Epithelial cell of proximal tubule (primary cell): ENCODE results near the gene MAPK6. TPM values are rescaled to one million over a fixed set of nuclear protein-coding genes. Genes with fewer than 3 reads are reported as not detected.
"Not testable (repeated sequence)": the region's sequence is repeated elsewhere in the genome, so short reads cannot be mapped to it uniquely, and the experiment has no call there.

Source experiments
- DNase-seq: peaks from one replicate; pipeline ENCODE4 v3.0.0-alpha.2; 2011; ENCODE audit warnings: low read depth
- H3K4me3 ChIP-seq: 2 replicates; pipeline ENCODE4 v1.5.1; 2011; ENCODE audit warnings: low read depth, mild to moderate bottlenecking, low read length
- total RNA-seq: library from RNA; depleted of rRNA; stranded (reverse); fragments of >200 nt; gene quantifications from 2 replicates; pipeline ENCODE4 v1.2.3, GENCODE V29; 2015
- TF ChIP-seq, protein P1 (sequence below): conservative IDR thresholded peaks from 2 replicates; pipeline ENCODE4 v1.5.1; 2012; ENCODE audit warnings: low read depth, mild to moderate bottlenecking, low read length

MAPK6 gene
- total RNA-seq, 1 donor from 2014 or later: 32.6 TPM

DNA sequence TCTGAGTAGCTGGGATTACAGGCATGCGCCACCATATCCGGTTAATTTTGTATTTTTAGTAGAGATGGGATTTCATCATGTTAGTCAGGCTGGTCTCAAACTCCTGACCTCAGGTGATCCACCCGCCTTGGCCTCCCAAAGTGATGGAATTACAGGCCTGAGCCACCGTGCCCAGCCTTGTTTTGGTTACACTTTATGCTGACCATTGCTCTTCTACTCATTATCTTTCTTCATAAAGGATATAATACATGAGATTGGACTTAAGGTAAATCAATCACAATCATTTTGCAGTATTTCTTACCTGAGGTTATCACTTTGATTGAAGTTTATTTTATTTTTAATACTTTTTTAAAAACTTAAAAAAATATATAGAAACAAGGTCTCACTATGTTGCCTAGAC lies 45.2 kb upstream of the MAPK6 start:
- TF ChIP-seq, protein P1, sequence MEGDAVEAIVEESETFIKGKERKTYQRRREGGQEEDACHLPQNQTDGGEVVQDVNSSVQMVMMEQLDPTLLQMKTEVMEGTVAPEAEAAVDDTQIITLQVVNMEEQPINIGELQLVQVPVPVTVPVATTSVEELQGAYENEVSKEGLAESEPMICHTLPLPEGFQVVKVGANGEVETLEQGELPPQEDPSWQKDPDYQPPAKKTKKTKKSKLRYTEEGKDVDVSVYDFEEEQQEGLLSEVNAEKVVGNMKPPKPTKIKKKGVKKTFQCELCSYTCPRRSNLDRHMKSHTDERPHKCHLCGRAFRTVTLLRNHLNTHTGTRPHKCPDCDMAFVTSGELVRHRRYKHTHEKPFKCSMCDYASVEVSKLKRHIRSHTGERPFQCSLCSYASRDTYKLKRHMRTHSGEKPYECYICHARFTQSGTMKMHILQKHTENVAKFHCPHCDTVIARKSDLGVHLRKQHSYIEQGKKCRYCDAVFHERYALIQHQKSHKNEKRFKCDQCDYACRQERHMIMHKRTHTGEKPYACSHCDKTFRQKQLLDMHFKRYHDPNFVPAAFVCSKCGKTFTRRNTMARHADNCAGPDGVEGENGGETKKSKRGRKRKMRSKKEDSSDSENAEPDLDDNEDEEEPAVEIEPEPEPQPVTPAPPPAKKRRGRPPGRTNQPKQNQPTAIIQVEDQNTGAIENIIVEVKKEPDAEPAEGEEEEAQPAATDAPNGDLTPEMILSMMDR: no peak
- H3K4me3 ChIP-seq: no peak overlapping the region
- DNase-seq: no peak

DNA sequence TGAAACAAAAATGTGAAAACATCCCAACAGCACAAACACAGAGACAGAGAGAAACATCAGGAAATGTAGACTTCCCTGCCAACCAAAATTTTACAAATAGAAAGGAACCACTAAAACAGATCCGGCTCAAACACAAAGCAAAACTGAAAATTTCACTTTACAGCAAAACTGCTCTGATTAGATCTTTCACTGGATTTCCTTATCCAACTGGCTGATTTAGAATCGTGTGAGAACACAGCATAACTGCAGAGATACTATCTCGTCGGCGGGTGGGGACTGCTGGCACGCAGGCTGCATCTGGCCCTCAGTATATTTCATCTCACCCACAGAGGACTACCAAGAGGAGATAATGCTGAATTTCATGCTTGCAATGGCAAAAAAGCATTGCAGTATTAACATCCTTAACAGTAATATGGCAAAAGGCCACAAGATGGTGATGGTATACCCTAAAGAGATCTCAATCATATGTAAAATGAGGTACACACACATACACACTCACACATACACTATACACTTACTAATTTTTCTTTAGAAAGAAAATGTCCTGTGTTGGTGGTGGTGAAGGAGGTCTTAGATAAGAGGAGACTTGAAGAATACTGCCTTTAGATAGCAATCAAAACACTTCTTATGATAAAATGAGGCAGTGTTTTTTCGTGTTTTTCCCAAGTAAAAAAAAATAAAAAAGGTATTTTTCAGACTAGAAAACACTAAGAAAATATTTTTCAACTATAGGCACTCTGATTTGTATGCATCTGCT lies 36.8 kb upstream of the MAPK6 start:
- TF ChIP-seq, protein P1: peak; percentile 62
- H3K4me3 ChIP-seq: peak overlapping the region; percentile 33
- no peak for DNase-seq

DNA sequence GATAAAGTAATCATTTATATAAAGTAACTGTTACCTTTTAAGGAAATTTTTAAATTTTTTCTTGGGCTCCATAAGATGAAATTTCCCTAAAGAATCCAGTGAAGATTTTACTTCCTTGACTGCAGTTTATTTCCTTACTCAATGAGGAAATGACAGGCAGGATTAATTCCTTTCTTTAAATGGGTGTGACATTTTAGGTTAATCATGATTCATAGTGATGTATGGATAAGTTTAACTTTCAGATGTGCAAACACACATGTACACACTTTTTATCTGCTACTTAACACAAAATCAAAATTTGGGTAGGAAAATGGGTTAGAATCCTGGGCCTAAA lies 36.3 kb upstream of the MAPK6 start:
- H3K4me3 ChIP-seq: no peak overlapping the region
- TF ChIP-seq, protein P1: no peak
- no peak for DNase-seq

GRCh38 chr15:51991141-51991540 lies 27.9 kb upstream of the MAPK6 start:
- DNase-seq: no peak
- TF ChIP-seq, protein P1: no peak
- H3K4me3 ChIP-seq: no peak overlapping the region

DNA sequence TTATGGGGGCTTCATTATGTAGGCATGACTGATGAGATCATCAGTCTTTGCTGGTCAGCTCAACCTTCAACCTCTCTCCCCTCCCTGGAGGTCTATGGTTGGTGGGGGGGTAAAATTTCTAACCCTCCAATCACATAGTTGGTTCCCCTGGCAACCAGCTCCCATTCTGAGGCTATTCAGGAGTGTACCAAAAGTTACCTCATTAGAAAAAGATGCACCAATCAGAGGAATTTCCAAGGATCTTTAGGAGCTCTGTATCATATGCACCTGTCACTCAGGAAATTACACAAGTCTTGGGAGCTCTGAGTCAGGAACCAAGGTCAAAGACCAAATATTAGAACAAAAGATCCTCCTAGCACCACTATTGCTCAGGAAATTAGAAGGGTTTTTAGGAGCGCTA lies 26.1 kb upstream of the MAPK6 start:
- TF ChIP-seq, protein P1: no peak
- no peak overlapping the region for H3K4me3 ChIP-seq
- no peak for DNase-seq

DNA sequence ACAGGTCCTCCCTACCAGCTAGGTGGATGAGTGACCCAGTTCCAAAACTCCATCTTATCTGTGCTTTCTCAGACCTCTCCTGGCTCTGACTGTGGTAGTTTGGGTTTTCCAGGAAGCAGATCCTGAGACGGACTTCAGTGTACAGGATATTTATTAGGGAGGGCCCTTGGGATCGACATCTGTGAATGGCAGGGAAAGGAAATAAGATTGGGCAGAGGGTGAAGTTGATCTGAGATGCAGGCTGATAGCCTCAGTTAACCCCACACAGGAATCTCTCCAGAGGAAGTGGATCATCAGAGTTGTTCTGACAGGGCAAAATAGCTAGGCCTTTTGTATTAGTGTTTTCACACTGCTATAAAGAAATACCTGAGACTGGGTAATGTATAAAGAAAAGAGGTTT lies 16.7 kb upstream of the MAPK6 start:
- DNase-seq: no peak
- no peak overlapping the region for H3K4me3 ChIP-seq
- TF ChIP-seq, protein P1: no peak

DNA sequence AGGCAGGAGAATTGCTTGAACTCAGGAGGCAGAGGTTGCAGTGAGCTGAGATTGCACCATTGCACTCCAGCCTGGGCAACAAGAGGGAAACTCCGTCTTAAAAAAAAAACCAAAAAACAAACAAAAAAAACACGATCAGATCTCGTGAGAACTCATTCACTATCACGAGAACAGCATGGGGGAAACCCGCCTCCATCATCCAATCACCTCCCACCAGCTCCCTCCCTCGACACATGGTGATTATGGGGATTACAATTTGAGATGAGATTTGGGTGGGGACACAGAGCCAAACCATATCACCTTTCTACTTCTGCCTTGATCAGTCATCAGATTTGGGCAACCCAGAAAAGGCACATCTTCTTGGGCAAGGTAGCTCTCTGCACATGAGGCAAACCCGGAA lies 15.9 kb upstream of the MAPK6 start:
- DNase-seq, H3K4me3 ChIP-seq: not testable (repeated sequence)

DNA sequence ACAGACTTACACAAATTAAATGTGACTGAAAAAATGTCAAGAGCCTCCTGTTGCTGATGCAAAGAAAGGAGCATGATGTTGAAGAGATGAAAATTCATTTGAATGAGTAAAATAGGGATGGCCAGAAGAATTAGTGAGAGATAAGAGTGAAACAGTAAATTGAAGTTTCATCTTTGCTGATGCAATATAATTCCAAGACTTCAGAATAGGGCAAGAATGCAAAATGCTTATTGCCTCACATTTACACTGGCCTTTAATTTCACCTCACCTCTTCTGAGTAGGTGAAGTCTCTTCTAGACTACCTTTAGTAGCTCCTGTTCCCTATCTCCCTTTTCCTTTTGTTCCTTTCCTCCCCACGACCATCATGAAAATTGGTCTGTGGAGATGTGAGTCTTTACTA lies 15.3 kb upstream of the MAPK6 start:
- H3K4me3 ChIP-seq: no peak overlapping the region
- TF ChIP-seq, protein P1: no peak
- no peak for DNase-seq
